Frontal cortex (tissue), 4 donors: Measurements from ENCODE around the gene GOPC. TPM values are rescaled to one million over a fixed set of nuclear protein-coding genes. Genes with fewer than 3 reads are reported as not detected.
A peak's percentile ranks its signal among the peaks of the same experiment; 100 is the strongest.

Experiments
- DNase-seq, 2 donors: peaks; one replicate each; pipeline ENCODE4 v3.0.0; 2012; ENCODE audit warnings: low spot score in 2 of 2
- FAIRE-seq: peaks from 2 replicates; lab custom pipeline; 2012; peaks lifted over from hg19 to GRCh38; lab: Jason Lieb, UNC
- total RNA-seq: library from RNA; depleted of rRNA; stranded (reverse); fragments of >200 nt; gene quantifications from one replicate; pipeline ENCODE4 v1.2.3, GENCODE V29; 2014
- donor health status: control.
- donor health status: control.
- donor health status: control.

GOPC gene
- total RNA-seq, 1 donor from 2014 or later: 66.9 TPM

GRCh38 chr6:117600008-117600743, 2.1 kb downstream of the GOPC start:
- FAIRE-seq: no peak
- DNase-seq: no peak

- DNase-seq (no peak), FAIRE-seq (no peak)
These were observed 4.6 kb downstream of the GOPC start for GRCh38 chr6:117597755-117598154.

GRCh38 chr6:117595099-117595923, 7.0 kb downstream of the GOPC start:
- DNase-seq (no peak), FAIRE-seq (no peak)

- no peak for FAIRE-seq
- no peak for DNase-seq
These were observed 9.1 kb downstream of the GOPC start for GRCh38 chr6:117592983-117593759.

- FAIRE-seq (no peak), DNase-seq (no peak)
These were observed 10.9 kb downstream of the GOPC start for GRCh38 chr6:117591405-117591804.

- no peak for DNase-seq
- no peak for FAIRE-seq
These were observed 11.9 kb downstream of the GOPC start for GRCh38 chr6:117590447-117590846.

- DNase-seq: no peak
- no peak for FAIRE-seq
These were observed 16.7 kb downstream of the GOPC start for GRCh38 chr6:117585647-117586046.

GRCh38 chr6:117574198-117574597, 28.1 kb downstream of the GOPC start:
- no peak for FAIRE-seq
- DNase-seq: no peak

GRCh38 chr6:117573006-117573680, 29.2 kb downstream of the GOPC start:
- DNase-seq (no peak), FAIRE-seq (no peak)

- no peak for FAIRE-seq
These were observed 33.4 kb downstream of the GOPC start for GRCh38 chr6:117568831-117569410.

GRCh38 chr6:117568247-117568646, 34.1 kb downstream of the GOPC start:
- DNase-seq (no peak), FAIRE-seq (no peak)

More at GRCh38 chr6:117568831-117569410, 33.4 kb downstream of the GOPC start:
- no peak for DNase-seq

- DNase-seq (no peak), FAIRE-seq (no peak)
These were observed 37.6 kb downstream of the GOPC start for GRCh38 chr6:117564681-117565080.

- no peak for FAIRE-seq
- no peak for DNase-seq
These were observed 41.2 kb downstream of the GOPC start for GRCh38 chr6:117561128-117561527.

- DNase-seq (no peak), FAIRE-seq (no peak)
These were observed 43.0 kb downstream of the GOPC start for GRCh38 chr6:117559299-117559698.

GRCh38 chr6:117558818-117559217, 43.5 kb downstream of the GOPC start:
- FAIRE-seq: no peak
- DNase-seq: no peak

- FAIRE-seq: no peak
- no peak for DNase-seq
These were observed 44.4 kb downstream of the GOPC start for GRCh38 chr6:117557951-117558350.

GRCh38 chr6:117555882-117556498, 46.3 kb downstream of the GOPC start:
- no peak for DNase-seq
- peak; percentile 83 for FAIRE-seq

- no peak for DNase-seq
- FAIRE-seq: no peak
These were observed 47.0 kb downstream of the GOPC start for GRCh38 chr6:117555262-117555849.

- DNase-seq: no peak
- no peak for FAIRE-seq
These were observed 49.2 kb downstream of the GOPC start for GRCh38 chr6:117553142-117553541.
